ENCODE measurements around the gene ATL1.

ATL1 gene

DNA sequence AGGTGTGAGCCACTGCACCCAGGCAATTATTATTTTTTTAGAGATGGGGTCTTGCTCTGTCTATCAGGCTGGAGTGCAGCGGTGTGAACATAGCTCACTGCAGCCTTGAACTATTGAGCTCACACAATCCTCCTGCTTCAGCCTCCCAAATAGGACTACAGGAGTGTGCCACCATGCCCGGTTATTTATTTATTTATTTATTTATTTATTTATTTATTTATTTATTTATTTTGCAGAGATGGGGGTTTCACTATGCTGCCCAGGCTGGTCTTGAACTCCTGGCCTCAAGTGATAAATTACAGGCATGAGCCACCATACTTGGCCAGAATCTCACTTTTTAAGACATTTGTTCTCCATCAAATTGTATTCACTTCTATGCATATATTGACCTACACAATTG, 56.3 kb downstream of the ATL1 start (continued):
- TF ChIP-seq ZNF202 (tag by site-specific recombination; IDR thresholded peaks at IDR 0.05; ENCODE audit: borderline replicate concordance): no peak; the same call in 1 of the 2 replicates
- TF ChIP-seq TCF7L2 (IDR thresholded peaks at IDR 0.05; ENCODE audit: borderline replicate concordance, low read depth, low read length): no peak
- peak; percentile 71 for TF ChIP-seq ZNF426 (tag by site-specific recombination; IDR thresholded peaks at IDR 0.05)
- TF ChIP-seq ZNF600 (tag by site-specific recombination; IDR thresholded peaks at IDR 0.05): no peak
- no peak for TF ChIP-seq ZBTB7A (tag by site-specific recombination; IDR thresholded peaks at IDR 0.05; ENCODE audit: low read depth)
- TF ChIP-seq ZNF114 (tag by site-specific recombination; IDR thresholded peaks at IDR 0.05): no peak
- no peak for TF ChIP-seq ZNF670 (tag by site-specific recombination; IDR thresholded peaks at IDR 0.05; ENCODE audit: low read depth)
- TF ChIP-seq, protein P1, sequence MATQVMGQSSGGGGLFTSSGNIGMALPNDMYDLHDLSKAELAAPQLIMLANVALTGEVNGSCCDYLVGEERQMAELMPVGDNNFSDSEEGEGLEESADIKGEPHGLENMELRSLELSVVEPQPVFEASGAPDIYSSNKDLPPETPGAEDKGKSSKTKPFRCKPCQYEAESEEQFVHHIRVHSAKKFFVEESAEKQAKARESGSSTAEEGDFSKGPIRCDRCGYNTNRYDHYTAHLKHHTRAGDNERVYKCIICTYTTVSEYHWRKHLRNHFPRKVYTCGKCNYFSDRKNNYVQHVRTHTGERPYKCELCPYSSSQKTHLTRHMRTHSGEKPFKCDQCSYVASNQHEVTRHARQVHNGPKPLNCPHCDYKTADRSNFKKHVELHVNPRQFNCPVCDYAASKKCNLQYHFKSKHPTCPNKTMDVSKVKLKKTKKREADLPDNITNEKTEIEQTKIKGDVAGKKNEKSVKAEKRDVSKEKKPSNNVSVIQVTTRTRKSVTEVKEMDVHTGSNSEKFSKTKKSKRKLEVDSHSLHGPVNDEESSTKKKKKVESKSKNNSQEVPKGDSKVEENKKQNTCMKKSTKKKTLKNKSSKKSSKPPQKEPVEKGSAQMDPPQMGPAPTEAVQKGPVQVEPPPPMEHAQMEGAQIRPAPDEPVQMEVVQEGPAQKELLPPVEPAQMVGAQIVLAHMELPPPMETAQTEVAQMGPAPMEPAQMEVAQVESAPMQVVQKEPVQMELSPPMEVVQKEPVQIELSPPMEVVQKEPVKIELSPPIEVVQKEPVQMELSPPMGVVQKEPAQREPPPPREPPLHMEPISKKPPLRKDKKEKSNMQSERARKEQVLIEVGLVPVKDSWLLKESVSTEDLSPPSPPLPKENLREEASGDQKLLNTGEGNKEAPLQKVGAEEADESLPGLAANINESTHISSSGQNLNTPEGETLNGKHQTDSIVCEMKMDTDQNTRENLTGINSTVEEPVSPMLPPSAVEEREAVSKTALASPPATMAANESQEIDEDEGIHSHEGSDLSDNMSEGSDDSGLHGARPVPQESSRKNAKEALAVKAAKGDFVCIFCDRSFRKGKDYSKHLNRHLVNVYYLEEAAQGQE (tag by site-specific recombination; IDR thresholded peaks at IDR 0.05): peak; percentile 50; the same call in 1 of the 2 replicates
- TF ChIP-seq ZNF350 (tag by site-specific recombination; IDR thresholded peaks at IDR 0.05): no peak
- TF ChIP-seq ZNF555 (tag by site-specific recombination; conservative IDR thresholded peaks at IDR 0.05): peak; percentile 53
- no peak for TF ChIP-seq ZNF610 (tag by site-specific recombination; IDR thresholded peaks at IDR 0.05; ENCODE audit: borderline replicate concordance)
- TF ChIP-seq ZNF530 (tag by site-specific recombination; IDR thresholded peaks at IDR 0.05; ENCODE audit: low read depth): no peak
- TF ChIP-seq ZNF488 (tag by site-specific recombination; IDR thresholded peaks at IDR 0.05): no peak
- no peak for TF ChIP-seq ZNF274 (IDR thresholded peaks at IDR 0.05; ENCODE audit: low read length)
- no peak for TF ChIP-seq ZNF274 (tag by site-specific recombination; IDR thresholded peaks at IDR 0.05; ENCODE audit: borderline replicate concordance)
- no peak for TF ChIP-seq EGR2 (tag by site-specific recombination; IDR thresholded peaks at IDR 0.05; ENCODE audit: low read depth)
- no peak for TF ChIP-seq ZNF514 (tag by site-specific recombination; IDR thresholded peaks at IDR 0.05)
- TF ChIP-seq ZNF791 (tag by site-specific recombination; IDR thresholded peaks at IDR 0.05): no peak
- TF ChIP-seq ZNF366 (tag by site-specific recombination; conservative IDR thresholded peaks at IDR 0.05): no peak
- TF ChIP-seq, protein P2, sequence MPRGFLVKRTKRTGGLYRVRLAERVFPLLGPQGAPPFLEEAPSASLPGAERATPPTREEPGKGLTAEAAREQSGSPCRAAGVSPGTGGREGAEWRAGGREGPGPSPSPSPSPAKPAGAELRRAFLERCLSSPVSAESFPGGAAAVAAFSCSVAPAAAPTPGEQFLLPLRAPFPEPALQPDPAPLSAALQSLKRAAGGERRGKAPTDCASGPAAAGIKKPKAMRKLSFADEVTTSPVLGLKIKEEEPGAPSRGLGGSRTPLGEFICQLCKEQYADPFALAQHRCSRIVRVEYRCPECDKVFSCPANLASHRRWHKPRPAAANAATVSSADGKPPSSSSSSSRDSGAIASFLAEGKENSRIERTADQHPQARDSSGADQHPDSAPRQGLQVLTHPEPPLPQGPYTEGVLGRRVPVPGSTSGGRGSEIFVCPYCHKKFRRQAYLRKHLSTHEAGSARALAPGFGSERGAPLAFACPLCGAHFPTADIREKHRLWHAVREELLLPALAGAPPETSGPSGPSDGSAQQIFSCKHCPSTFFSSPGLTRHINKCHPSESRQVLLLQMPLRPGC (tag by site-specific recombination; IDR thresholded peaks at IDR 0.05): no peak
- TF ChIP-seq ZNF701 (tag by site-specific recombination; IDR thresholded peaks at IDR 0.05): no peak
- 0 out of 2 replicates have a peak, but pooled peaks have one; percentile 37 for TF ChIP-seq ZNF433 (tag by site-specific recombination; IDR thresholded peaks at IDR 0.05; ENCODE audit: low read depth)

GRCh38 chr14:50619569-50620141, 59.7 kb downstream of the ATL1 start:
- ChIA-PET CTCF (interaction anchor here (0.5 to 3.0 kb wide), 16 partner anchors 9 to 879 kb away, joined by 3 to 33 read pairs (median 3); no protein-coding TSS in a partner anchor), POLR2A (no interaction called here)
- H3K9me3 ChIP-seq (ENCODE audit: control insufficient read depth, insufficient read depth, low read depth, low read length): no peaks in the 10 kb centered on the region
- no peak overlapping the region for H3K27ac ChIP-seq (ENCODE audit: extremely low read depth, low read depth, low read length)
- H3K36me3 ChIP-seq (ENCODE audit: control insufficient read depth in 2 of 2, insufficient read depth in 1 of 2, low read length in 2 of 2): peaks cover 0 to 3% of the 10 kb centered on the region in 2 experiments; a peak in 2 of 3 replicates
- H3K4me3 ChIP-seq (ENCODE audit: low read depth, low read length): no peak overlapping the region
- peaks cover 11% of the 10 kb centered on the region for H3K4me1 ChIP-seq (ENCODE audit: control insufficient read depth, insufficient read depth, low read length)
- TF ChIP-seq ZNF654 (tag by site-specific recombination; IDR thresholded peaks at IDR 0.05; ENCODE audit: low read depth) (peak; percentile 43), ZNF133 (tag by site-specific recombination; IDR thresholded peaks at IDR 0.05) (no peak), GLI4 (tag by site-specific recombination; IDR thresholded peaks at IDR 0.05) (no peak)
- TF ChIP-seq, protein P3, sequence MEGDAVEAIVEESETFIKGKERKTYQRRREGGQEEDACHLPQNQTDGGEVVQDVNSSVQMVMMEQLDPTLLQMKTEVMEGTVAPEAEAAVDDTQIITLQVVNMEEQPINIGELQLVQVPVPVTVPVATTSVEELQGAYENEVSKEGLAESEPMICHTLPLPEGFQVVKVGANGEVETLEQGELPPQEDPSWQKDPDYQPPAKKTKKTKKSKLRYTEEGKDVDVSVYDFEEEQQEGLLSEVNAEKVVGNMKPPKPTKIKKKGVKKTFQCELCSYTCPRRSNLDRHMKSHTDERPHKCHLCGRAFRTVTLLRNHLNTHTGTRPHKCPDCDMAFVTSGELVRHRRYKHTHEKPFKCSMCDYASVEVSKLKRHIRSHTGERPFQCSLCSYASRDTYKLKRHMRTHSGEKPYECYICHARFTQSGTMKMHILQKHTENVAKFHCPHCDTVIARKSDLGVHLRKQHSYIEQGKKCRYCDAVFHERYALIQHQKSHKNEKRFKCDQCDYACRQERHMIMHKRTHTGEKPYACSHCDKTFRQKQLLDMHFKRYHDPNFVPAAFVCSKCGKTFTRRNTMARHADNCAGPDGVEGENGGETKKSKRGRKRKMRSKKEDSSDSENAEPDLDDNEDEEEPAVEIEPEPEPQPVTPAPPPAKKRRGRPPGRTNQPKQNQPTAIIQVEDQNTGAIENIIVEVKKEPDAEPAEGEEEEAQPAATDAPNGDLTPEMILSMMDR (tag by site-specific recombination; IDR thresholded peaks at IDR 0.05): peak; percentile 29; the same call in 1 of the 2 replicates

Measured in HEK293 (cell line).